Panc1 (cell line): ENCODE data around the gene ITPRID2. TPM values are rescaled to one million over a fixed set of nuclear protein-coding genes. Genes with fewer than 3 reads are reported as not detected.

Experiments used
- ATAC-seq: fragments of 200-7000 bp; cut with Tn5 transposase; 2 replicates; pipeline ENCODE4 v1.9.1; 2020; ENCODE audit warnings: mild to moderate bottlenecking, moderate library complexity
- BruUV-seq: library from RNA; stranded (reverse); fragments of 400-500 nt; replicated peaks from 2 replicates; lab custom pipeline; 2021; lab: Mats Ljungman, UMichigan
- CTCF ChIA-PET: fragments of 300-600 bp; sonication (Branson Sonifier 250); formaldehyde crosslinking; loops from one replicate; lab custom pipeline; 2022; ENCODE audit warnings: antibody characterized with exemption; lab: Charles Lee
- POLR2A ChIA-PET: fragments of 300-600 bp; sonication (Branson Sonifier 250); formaldehyde crosslinking; loops from one replicate; lab custom pipeline; 2022; ENCODE audit warnings: antibody characterized with exemption; lab: Charles Lee
- DNase-seq: peaks from one replicate; pipeline ENCODE4 v3.0.0-alpha.2; 2010; ENCODE audit warnings: low read depth, low spot score
- H3K27ac ChIP-seq: 2 replicates; pipeline ENCODE4 v1.5.1; 2011; ENCODE audit warnings: mild to moderate bottlenecking, low read length, inconsistent platforms
- H3K27me3 ChIP-seq: fragments of 200-500 bp; sonication (Bioruptor generic); 2 replicates; pipeline ENCODE4 v1.6.0; 2014; ENCODE audit warnings: low read length, inconsistent platforms; ENCODE audit not compliant: control insufficient read depth, insufficient read depth
- H3K36me3 ChIP-seq: fragments of 200-500 bp; sonication (Bioruptor generic); 2 replicates; pipeline ENCODE4 v1.5.1; 2014; ENCODE audit warnings: inconsistent platforms, mild to moderate bottlenecking, low read length, moderate library complexity; ENCODE audit not compliant: control insufficient read depth, insufficient read depth
- H3K4me1 ChIP-seq: 2 replicates; pipeline ENCODE4 v1.5.1; 2011; ENCODE audit warnings: inconsistent platforms, mild to moderate bottlenecking, low read length, moderate library complexity; ENCODE audit not compliant: control insufficient read depth, insufficient read depth
- H3K4me3 ChIP-seq, 2 experiments: 2 replicates each; pipeline ENCODE4 v1.5.1; 2011 to 2012; ENCODE audit warnings: low read depth in 2 of 2, low read length in 2 of 2, mild to moderate bottlenecking in 2 of 2, inconsistent platforms in 1 of 2, moderate library complexity in 1 of 2
- H3K9me3 ChIP-seq: fragments of 200-500 bp; sonication (Bioruptor generic); 2 replicates; pipeline ENCODE4 v1.5.1; 2014; ENCODE audit warnings: low read depth, mild to moderate bottlenecking, inconsistent platforms, low read length, moderate library complexity; ENCODE audit not compliant: control insufficient read depth, insufficient read depth
- POLR2AphosphoS5 ChIP-seq: IDR thresholded peaks from 2 replicates; pipeline ENCODE4 v1.6.1; 2012; ENCODE audit warnings: mild to moderate bottlenecking, low read depth, low read length, moderate library complexity
- SIN3A ChIP-seq: IDR thresholded peaks from 2 replicates; pipeline ENCODE4 v1.6.1; 2012; ENCODE audit warnings: low read depth, mild to moderate bottlenecking, low read length, moderate library complexity, borderline replicate concordance; ENCODE audit not compliant: insufficient read depth
- TCF7L2 ChIP-seq: IDR thresholded peaks from 2 replicates; pipeline ENCODE4 v1.6.1; 2011; ENCODE audit warnings: mild to moderate bottlenecking, low read depth, low read length, inconsistent platforms
- in situ Hi-C: cut with HindIII; loops from 2 replicates; pipeline ENCODE4 v1.10.0; 2016; ENCODE audit warnings: low sequenced_read_pairs, low pct_unique_long_range_greater_than_20kb
- intact Hi-C: fragments of 100-400 bp; cut with micrococcal nuclease; formaldehyde crosslinking; loops from one replicate; pipeline ENCODE4 v1.10.0; 2022; ENCODE audit not compliant: unreplicated experiment
- total RNA-seq: library from RNA; stranded (reverse); gene quantifications from one replicate; pipeline ENCODE4 v1.2.1, GENCODE V29; 2021; ENCODE audit not compliant: unreplicated experiment
- TF ChIP-seq, protein P1 (sequence below), 2 experiments: IDR thresholded peaks; 2 replicates each; pipeline ENCODE4 v1.6.1; 2011 to 2012; ENCODE audit warnings: low read depth in 2 of 2, control low read depth in 1 of 2, low read length in 1 of 2, mild to moderate bottlenecking in 1 of 2, moderate library complexity in 1 of 2; ENCODE audit not compliant: insufficient read depth in 1 of 2

ITPRID2 gene
- total RNA-seq, 1 experiment from 2014 or later = 261 TPM

GRCh38 chr2:181844551-181845290, 46.8 kb upstream of the ITPRID2 start:
- no TSS peak for BruUV-seq
- ChIA-PET CTCF (no interaction called here), POLR2A (no interaction called here)
- TF ChIP-seq, protein P1, sequence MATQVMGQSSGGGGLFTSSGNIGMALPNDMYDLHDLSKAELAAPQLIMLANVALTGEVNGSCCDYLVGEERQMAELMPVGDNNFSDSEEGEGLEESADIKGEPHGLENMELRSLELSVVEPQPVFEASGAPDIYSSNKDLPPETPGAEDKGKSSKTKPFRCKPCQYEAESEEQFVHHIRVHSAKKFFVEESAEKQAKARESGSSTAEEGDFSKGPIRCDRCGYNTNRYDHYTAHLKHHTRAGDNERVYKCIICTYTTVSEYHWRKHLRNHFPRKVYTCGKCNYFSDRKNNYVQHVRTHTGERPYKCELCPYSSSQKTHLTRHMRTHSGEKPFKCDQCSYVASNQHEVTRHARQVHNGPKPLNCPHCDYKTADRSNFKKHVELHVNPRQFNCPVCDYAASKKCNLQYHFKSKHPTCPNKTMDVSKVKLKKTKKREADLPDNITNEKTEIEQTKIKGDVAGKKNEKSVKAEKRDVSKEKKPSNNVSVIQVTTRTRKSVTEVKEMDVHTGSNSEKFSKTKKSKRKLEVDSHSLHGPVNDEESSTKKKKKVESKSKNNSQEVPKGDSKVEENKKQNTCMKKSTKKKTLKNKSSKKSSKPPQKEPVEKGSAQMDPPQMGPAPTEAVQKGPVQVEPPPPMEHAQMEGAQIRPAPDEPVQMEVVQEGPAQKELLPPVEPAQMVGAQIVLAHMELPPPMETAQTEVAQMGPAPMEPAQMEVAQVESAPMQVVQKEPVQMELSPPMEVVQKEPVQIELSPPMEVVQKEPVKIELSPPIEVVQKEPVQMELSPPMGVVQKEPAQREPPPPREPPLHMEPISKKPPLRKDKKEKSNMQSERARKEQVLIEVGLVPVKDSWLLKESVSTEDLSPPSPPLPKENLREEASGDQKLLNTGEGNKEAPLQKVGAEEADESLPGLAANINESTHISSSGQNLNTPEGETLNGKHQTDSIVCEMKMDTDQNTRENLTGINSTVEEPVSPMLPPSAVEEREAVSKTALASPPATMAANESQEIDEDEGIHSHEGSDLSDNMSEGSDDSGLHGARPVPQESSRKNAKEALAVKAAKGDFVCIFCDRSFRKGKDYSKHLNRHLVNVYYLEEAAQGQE (IDR thresholded peaks at IDR 0.05; ENCODE audit: insufficient read depth in 1 of 2, low read depth in 2 of 2, low read length in 1 of 2) = no peak
- TF ChIP-seq TCF7L2 = no peak
- no peak for TF ChIP-seq POLR2AphosphoS5
- Histone ChIP-seq H3K27ac (peak overlapping the region; percentile 65; the same call in 1 of the 2 replicates), H3K4me1 (no peaks in the 10 kb centered on the region), H3K27me3 (no peaks in the 10 kb centered on the region), H3K9me3 (no peaks in the 10 kb centered on the region), H3K4me3 (no peak overlapping the region), H3K36me3 (no peaks in the 10 kb centered on the region)
- in situ Hi-C loops = no loop called here
- ATAC-seq (no peak), DNase-seq (no peak)
- intact Hi-C loops = no loop called here

- H3K27ac ChIP-seq = peak overlapping the region; percentile 12; the same call in 1 of the 2 replicates
- no TSS peak for BruUV-seq
- no peaks in the 10 kb centered on the region for H3K4me1 ChIP-seq
- DNase-seq (no peak), ATAC-seq (no peak)
- ChIA-PET POLR2A (no interaction called here), CTCF (no interaction called here)
- TF ChIP-seq POLR2AphosphoS5 (no peak), SIN3A (no peak), TCF7L2 (no peak)
- TF ChIP-seq, protein P1 (IDR thresholded peaks at IDR 0.05; ENCODE audit: insufficient read depth in 1 of 2, low read depth in 2 of 2, low read length in 1 of 2) = no peak
- H3K9me3 ChIP-seq = no peaks in the 10 kb centered on the region
- H3K4me3 ChIP-seq = no peak overlapping the region
- in situ Hi-C loops (no loop called here), intact Hi-C loops (no loop called here)
- no peaks in the 10 kb centered on the region for H3K36me3 ChIP-seq
- no peaks in the 10 kb centered on the region for H3K27me3 ChIP-seq
Observed at GRCh38 chr2:181846399-181847197, 44.9 kb upstream of the ITPRID2 start.
